ENCODE results near the gene GJB6.

DNA sequence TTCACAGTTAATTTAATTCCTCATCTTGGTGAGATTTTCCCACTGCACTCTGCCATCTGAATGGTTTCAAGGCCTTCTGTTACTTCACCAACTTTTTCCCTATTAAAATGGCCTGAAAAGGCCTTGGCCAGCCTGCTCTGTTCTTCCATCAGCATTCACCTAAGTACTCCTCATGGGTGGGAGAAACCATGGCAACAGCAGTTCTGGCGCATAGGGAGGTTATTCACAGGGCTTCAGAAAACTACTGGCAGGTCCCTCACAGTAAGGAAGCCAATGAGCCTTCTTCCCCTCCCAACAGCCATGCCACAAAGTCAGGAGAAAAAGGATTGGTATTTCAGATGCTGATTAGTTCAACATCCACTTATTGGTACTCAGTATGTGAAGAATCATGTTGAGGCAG, 22.2 kb downstream of the GJB6 start:
- TF ChIP-seq, protein P1, sequence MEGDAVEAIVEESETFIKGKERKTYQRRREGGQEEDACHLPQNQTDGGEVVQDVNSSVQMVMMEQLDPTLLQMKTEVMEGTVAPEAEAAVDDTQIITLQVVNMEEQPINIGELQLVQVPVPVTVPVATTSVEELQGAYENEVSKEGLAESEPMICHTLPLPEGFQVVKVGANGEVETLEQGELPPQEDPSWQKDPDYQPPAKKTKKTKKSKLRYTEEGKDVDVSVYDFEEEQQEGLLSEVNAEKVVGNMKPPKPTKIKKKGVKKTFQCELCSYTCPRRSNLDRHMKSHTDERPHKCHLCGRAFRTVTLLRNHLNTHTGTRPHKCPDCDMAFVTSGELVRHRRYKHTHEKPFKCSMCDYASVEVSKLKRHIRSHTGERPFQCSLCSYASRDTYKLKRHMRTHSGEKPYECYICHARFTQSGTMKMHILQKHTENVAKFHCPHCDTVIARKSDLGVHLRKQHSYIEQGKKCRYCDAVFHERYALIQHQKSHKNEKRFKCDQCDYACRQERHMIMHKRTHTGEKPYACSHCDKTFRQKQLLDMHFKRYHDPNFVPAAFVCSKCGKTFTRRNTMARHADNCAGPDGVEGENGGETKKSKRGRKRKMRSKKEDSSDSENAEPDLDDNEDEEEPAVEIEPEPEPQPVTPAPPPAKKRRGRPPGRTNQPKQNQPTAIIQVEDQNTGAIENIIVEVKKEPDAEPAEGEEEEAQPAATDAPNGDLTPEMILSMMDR (IDR thresholded peaks at IDR 0.05): no peak
- TF ChIP-seq POLR2A (IDR thresholded peaks at IDR 0.05): no peak

Data from tibial nerve (tissue), 3 donors.